Fibroblast of skin of scalp (primary cell): Measurements from ENCODE around the gene CDC42BPB.
A peak's percentile ranks its signal among the peaks of the same experiment; 100 is the strongest.
"Not testable (repeated sequence)": the region's sequence is repeated elsewhere in the genome, so short reads cannot be mapped to it uniquely, and the experiment has no call there.

ENCODE experiments used
- DNase-seq: peaks from one replicate; pipeline ENCODE4 v3.0.0-alpha.2; 2013

Gene CDC42BPB

GRCh38 chr14:103043257-103044015 is 13.9 kb downstream of the CDC42BPB start:
- DNase-seq: no peak

DNA sequence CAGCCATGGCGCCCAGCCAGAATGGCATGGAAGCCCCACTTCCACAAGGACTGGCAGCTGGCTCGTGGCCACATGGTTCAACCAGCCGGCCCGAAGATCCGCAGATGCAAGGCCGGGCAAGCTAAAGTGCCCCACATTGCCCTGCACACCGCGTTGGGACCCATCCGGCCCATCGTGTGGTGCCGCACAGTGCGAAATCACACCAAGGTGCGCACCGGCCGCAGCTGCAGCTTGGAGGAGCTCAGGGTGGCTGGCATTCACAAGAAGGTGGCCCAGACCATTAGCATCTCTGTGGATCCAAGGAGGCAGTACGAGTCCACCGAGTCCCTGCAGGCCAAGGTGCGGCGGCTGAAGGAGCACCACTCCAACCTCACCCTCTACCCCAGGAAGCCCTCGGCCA is 15.9 kb downstream of the CDC42BPB start:
- DNase-seq: no peak

GRCh38 chr14:103033681-103034096 is 23.7 kb downstream of the CDC42BPB start:
- no peak for DNase-seq

GRCh38 chr14:103031956-103032355 is 25.4 kb downstream of the CDC42BPB start:
- no peak for DNase-seq

DNA sequence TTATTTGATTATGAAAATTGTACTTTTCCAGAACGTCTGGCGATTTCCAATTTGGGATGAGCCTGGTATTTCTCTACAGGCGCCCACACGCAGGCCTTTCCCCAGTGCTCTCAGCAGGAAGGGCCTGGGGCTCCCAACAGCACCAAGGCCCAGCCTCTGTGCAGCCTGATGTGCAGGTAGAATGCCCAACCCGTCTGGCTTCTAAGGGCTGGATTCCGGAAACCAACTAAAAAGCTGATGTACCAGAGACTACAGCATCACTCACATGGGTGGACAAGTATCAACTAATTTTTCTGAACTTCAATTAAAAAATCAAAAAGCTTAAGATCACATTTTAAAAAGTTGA is 25.8 kb downstream of the CDC42BPB start:
- DNase-seq: no peak

DNA sequence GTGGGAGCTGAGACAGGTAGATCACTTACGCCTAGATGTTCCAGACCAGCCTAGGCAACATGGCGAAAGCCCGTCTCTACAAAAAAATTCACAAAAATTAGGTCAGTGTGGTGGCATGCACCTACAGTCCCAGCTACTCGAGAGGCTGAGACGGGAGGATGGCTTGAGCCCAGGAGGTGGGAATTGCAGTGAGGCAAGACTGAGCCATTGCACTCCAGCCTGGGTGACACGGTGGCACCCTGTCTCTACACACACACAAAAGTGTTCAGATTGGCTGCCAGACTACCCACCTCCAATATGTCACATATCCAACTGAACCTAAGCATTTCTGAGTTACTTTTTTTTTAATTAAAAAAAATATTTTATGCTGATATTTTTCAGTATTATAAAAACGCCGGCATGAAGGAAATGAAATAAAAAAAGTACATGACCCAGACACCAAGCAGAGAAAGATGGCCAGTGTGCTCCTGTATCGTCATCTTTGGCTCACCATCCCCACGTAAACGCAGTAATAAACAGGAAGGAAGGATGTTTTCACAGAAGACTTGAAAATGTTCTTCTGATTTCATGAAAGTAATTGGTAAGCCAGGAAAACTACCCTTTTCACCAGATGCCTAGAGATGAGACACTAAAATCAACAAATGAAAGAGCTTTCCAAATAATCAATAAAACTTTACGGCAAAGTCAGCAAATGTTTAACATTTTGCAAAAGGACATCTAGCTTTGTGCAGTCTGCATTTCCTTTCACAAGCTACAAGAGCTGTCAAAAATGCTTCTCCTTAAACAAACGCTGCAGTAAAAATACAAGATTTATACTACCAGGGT is 26.4 kb downstream of the CDC42BPB start:
- DNase-seq: no peak

- DNase-seq: no peak
These were observed 27.4 kb downstream of the CDC42BPB start for GRCh38 chr14:103029936-103030335.

GRCh38 chr14:103028772-103029171 is 28.6 kb downstream of the CDC42BPB start:
- no peak for DNase-seq

GRCh38 chr14:103028161-103028767 is 29.1 kb downstream of the CDC42BPB start:
- no peak for DNase-seq

GRCh38 chr14:103027451-103027850 is 29.9 kb downstream of the CDC42BPB start:
- DNase-seq: no peak

DNA sequence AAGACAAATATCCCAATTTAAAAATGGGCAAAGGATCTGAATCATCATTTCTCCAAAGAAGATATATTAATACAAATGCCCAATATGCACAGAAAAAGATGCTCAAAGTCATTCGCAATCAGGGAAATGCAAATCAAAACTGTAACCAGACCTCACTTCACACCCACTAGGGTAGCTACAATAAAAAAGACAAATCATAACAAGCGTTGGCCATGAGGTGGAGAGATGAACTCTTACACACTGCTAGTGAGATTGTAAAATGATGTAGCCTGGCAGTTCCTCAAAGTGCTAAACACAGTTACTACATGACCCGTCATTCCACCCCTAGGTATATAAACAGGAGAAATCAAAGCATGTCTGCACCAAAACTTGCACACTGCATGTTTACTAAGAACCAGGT is 30.4 kb downstream of the CDC42BPB start:
- DNase-seq: no peak

DNA sequence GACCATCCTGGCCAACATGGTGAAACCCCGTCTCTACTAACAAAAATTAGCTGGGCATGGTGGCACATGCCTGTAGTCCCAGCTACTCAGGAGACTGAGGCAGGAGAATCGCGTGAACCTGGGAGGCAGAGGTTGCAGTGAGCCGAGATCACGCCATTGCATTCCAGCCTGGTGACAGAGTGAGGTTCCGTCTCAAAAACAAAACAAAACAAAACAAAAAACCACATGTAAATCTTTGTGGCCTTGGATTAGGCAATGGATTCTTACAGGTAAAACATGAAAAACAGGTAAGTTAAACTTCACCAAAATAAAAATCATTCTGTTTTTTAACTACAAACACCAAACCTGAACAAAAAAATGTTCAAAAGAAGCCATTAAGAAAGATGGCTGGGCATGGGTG is 31.2 kb downstream of the CDC42BPB start:
- not testable (repeated sequence) for DNase-seq

DNA sequence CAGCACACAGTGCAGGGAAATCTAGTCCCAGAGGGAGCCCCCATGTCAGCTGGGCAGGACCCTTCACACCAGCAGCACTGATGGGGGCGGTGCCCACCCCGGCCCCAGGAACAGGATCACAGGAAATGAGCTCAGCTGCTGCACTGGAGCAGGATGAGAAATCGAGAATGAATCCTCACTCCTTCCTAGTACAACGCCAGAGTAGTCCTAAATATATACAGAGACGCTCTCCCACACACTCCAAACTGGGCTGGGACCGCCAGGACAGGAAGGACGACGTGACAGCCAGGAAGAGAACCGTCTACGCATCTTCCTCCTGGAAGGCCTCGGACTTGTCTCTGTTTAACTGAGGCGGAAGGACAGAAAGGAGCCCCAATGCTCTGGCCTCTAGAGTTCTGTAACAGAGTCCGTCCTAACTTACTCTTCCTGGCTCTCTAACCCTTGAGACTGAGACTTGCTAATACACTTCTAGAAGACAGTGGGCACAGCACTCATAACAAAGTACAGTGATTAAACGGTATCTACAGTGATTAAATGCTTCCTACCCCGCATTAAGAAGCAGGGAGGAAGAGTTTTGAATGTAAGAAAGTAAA is 33.4 kb downstream of the CDC42BPB start:
- peak; percentile 59 for DNase-seq

- DNase-seq: peak; percentile 30
These were observed 34.7 kb downstream of the CDC42BPB start for GRCh38 chr14:103022685-103023044.

DNA sequence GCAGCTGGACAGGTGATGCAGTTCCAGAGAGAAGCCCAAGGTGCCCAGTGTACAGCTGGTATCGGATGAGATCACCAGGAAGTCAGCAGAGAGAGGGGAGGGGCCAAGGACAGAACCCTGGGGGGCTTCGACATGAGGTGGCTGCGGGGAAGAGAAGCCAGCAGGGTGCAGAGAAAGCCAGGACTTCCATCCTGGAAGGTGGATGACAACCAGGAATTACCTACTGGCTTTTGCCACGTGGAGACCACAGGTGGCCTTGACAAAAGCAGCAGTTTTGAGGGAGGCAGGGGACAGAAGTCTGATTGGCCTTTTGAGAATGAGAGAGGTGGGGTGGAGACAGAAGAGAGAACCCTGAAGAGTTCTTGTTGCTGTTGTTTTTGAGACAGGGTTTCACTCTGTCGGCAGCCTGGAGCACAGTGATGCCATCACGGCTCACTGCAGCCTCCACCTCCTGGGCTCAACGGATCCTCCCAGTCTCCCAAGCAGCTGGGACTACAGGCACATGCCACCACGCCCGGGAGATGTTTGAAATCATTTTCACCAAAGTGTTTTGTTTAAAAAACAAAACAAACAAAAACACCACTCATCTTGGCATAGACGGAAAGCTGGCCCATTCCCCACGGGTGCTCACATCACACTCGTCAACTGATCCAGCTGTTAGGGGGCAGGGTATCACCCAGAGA is 35.2 kb downstream of the CDC42BPB start:
- no peak for DNase-seq

DNA sequence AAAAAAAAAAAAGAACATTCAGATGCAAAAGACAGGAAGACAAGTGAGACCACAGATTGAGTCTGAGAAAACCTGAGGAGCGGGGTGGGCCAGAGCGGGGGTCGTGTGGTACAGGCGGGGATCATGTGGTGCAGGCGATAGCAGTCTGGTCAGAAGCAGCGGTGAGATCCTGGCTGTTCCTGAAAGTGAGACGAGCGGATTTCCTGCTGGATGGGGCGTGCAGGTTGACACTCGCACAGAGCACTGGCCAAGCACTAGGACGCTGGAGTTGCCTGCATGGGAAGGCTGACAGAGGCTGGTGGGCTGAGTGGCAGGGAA is 35.7 kb downstream of the CDC42BPB start:
- DNase-seq: no peak

DNA sequence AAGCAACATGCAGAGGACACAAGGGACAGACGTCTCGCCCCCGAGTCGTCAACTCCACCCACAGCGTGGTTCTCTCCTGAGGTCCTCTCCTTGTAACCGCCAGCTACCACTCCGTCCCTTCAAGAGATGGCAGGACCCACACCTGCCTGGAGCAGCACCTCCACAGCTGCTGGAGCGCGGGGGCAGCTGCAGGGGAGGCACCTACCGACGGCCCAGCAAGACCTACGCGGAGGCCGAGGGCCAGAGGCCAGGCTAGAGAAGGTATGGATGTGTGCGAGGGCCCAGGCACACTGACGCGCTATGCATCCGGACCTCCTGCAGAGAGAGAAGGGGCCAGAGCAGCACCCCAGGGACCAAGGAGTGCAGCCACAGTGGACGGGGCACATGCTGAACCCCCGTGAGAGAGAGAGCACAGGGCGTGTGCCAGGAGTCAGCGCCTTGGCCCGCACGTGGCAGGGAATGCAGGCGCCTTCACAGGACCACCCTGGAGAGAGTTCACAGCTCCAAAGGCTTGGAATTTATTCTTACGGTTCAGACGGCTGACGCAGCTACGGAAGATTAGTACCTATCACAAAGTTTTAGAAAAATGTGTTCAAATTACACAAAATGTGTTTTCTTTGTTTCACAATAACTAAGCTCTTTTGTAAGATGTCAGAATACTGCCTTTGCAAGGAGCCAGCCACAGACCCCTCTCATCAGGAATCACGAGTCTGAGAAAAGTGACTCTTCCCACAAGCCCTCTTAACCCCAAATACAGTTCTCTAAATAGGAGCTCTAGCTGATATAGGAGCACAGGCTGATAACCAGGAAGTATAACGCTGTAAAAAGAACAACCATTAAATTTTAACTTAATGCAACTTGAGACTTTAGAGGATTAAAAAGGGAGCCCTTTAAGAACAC is 36.8 kb downstream of the CDC42BPB start:
- no peak for DNase-seq

GRCh38 chr14:103019826-103020225 is 37.5 kb downstream of the CDC42BPB start:
- DNase-seq: no peak

- DNase-seq: no peak
These were observed 38.1 kb downstream of the CDC42BPB start for GRCh38 chr14:103019236-103019635.

- no peak for DNase-seq
These were observed 40.8 kb downstream of the CDC42BPB start for GRCh38 chr14:103016594-103016993.

- no peak for DNase-seq
These were observed 41.3 kb downstream of the CDC42BPB start for GRCh38 chr14:103016071-103016470.

GRCh38 chr14:103015426-103015825 is 41.9 kb downstream of the CDC42BPB start:
- no peak for DNase-seq
